Measurements from ENCODE around the gene AGO1.

GRCh38 chr1:35882586-35882944, 444 bp upstream of the AGO1 start:
- TF ChIP-seq ZBTB33 (IDR thresholded peaks at IDR 0.05; ENCODE audit: extremely low read depth, insufficient replicate concordance, low read length) (no peak), CTCF (IDR thresholded peaks at IDR 0.05 in 2 of 3, conservative IDR thresholded peaks at IDR 0.05 in 1 of 3; ENCODE audit: borderline replicate concordance in 1 of 3, insufficient read depth in 1 of 3, low read depth in 2 of 3, low read length in 2 of 3) (no peak), POLR2A (IDR thresholded peaks at IDR 0.05; ENCODE audit: borderline replicate concordance, extremely low read depth, insufficient read depth, insufficient read length) (no peak), EZH2 (IDR thresholded peaks at IDR 0.05) (no peak), SP1 (IDR thresholded peaks at IDR 0.05; ENCODE audit: low read depth) (no peak), POLR2AphosphoS5 (IDR thresholded peaks at IDR 0.05; ENCODE audit: low read depth, low read length) (no peak), REST (IDR thresholded peaks at IDR 0.05; ENCODE audit: low read depth) (no peak), RAD21 (IDR thresholded peaks at IDR 0.05; ENCODE audit: low read depth) (no peak), MAX (IDR thresholded peaks at IDR 0.05) (no peak)

Measured in HCT116 (cell line).